GM18498 (cell line): ENCODE data around the gene UBR2.
"Not testable (repeated sequence)": the region's sequence is repeated elsewhere in the genome, so short reads cannot be mapped to it uniquely, and the experiment has no call there.

Experiments
- ATAC-seq: cut with Tn5 transposase; IDR thresholded peaks from one replicate; pipeline ENCODE4 v1.9.1; 2021; ENCODE audit warnings: mild to moderate bottlenecking, moderate library complexity; ENCODE audit not compliant: unreplicated experiment

UBR2 gene

DNA sequence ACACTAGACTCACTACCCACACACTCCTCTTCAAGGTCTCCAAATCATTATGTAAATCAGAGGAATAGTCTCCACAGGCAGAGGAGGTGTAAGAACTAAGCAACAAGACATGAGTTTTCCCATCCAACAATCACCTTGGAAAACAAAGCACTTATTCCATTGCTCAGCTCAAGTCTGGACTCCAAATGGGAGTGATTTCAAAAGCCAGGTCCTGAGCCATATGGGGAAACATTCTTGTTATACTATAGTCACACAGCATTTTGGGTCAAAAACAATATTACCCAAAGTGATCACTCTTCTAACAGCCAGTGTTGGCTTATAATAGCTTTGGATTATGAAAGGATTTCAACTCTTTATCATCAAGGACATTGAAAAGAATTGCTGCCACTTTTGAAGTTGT is 162.2 kb downstream of the UBR2 start:
- ATAC-seq = no peak

DNA sequence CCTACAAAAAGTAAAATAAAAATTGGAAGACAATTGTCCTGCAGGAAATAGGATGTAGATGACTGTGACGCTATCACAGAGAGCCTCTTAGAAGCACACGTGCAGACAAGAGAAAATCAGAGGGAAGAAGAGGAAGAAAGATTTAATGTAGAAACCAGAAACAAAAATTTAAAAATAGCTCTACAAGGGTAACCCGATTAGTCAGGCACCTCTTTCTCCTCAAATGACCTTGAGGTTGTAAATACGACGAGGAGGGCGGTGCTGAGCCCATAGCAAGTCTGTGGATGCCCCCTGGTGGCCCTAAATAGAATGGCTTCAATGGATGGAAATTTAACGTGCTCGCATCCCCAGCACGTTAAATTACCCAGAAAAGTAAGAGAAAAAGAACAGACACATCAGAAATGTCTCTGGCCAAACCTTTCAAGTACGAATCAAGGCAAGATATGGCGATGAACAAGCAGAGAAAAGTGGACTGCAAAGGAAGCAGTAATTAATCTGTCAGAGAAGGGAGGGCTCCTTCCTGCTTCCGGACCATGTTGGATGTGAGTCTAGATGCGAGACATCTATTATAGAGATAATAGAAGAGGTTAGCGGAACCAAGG is 162.8 kb downstream of the UBR2 start:
- ATAC-seq = peak; percentile 78

DNA sequence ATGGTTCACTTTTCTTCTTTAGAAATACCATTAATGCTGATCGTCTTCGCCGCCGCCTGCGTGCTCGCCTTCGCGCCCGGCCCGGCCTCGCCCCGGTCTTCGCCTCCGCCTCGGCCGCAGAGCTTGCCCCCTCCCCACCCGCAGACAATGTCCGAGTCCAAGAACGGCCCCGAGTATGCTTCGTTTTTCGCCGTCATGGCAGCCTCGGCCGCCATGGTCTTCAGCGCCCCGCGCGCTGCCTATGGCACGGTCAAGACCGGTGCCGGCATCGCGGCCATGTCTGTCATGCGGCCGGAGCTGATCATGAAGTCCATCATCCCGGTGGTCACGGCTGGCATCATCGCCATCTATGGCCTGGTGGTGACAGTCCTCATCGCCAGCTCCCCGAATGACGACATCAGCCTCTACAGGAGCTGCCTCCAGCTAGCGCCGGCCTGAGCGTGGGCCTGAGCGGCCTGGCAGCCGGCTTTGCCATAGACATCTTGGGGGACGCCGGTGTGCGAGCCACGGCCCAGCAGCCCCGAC is 163.3 kb downstream of the UBR2 start:
- peak; percentile 25 for ATAC-seq

DNA sequence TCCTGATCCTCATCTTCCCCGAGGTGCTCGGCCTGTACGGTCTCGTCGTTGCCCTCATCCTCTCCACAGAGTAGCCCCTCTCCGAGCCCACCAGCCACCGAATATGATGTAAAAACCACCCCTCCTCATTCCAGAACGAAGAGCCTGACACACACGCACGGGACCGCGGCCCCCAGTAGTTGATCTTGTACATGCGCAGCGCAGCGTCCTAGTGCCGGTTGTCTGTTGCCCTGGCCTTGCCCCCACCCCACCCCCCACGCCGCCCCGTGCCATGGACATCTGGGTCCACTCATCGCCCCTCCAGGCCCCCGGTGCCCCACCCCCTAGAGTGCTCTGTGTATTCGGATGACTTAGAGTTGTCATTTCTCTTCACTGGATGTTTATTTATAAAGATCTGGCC is 163.8 kb downstream of the UBR2 start:
- ATAC-seq = no peak

DNA sequence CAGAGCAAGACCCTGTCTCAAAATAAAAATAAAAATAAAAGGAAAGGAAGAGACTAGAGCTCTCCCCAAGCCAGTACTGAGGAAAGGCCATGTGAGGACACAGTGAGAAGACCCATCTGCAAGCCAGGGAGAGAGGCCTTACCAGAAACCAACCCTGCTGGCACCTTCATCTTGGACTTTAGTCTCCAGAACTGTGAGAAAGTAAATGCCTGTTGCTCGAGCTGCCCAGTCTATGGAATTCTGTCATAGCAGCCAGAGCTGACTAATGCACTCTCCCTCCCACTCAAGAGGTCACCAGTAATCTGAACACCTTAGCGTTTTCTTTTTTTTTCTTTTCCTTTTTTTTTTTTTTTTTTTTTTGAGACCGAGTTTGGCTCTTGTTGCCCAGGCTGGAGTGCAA is 165.9 kb downstream of the UBR2 start:
- ATAC-seq = no peak

DNA sequence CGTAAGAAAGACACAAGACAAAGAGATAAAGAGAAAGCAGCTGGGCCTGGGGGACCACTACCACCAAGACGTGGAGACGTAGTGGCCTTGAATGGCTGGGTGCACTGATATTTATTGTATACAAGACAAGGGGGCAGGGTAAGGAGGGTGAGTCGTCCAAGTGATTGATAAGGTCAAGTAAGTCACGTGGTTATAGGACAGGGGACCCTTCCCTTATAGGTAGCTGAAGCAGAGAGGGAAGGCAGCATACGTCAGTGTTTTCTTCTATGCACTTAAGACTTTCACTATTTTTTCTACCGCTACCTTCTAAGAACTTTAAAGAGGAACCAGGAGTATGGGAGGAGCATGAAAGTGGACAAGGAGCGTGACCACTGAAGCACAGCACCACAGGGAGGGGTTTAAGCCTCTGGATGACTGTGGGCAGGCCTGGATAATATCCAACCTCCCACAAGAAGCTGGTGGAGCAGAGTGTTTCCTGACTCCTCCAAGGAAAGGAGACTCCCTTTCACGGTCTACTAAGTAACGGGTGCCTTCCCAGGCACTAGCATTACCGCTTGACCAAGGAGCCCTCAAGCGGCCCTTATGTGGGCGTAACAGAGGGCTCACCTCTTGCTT is 170.1 kb downstream of the UBR2 start:
- ATAC-seq = not testable (repeated sequence)

DNA sequence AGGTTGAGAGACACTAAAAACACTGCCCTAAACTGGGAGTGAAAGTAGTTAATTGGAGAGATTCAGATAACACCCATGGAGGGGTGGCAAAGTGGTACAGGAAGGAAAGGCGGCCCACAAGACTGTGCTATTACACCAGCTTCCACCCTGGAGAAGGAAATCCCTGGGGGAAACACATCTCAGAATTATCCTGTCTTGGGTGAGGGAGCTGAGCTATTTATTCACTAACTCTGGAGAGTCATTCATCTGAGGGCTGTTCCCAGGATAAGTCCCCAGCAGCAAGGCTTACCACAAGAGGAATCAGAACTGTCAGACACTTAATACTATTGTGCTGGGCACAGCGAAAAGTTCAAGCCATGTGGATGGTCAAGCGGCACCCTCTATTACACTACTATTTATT is 172.1 kb downstream of the UBR2 start:
- no peak for ATAC-seq

DNA sequence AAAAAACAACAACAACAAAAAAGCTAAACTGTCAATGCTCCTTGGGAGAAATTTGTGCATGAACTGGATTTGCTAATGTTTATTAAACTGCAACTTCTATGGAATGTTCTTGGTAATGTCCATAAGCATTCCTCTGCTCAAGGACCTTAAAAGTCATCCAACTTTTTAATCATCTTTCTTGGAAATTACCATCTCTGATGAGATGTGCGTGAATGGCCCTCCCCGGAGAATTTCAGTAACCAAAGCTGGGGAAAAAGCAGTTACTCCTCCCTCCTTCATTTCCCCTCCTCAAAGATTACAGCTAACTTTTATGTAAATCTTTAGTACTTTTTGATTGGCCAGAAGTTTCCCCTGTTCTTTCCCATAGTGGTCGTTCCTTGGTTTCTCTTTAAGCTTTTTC is 176.9 kb downstream of the UBR2 start:
- no peak for ATAC-seq

DNA sequence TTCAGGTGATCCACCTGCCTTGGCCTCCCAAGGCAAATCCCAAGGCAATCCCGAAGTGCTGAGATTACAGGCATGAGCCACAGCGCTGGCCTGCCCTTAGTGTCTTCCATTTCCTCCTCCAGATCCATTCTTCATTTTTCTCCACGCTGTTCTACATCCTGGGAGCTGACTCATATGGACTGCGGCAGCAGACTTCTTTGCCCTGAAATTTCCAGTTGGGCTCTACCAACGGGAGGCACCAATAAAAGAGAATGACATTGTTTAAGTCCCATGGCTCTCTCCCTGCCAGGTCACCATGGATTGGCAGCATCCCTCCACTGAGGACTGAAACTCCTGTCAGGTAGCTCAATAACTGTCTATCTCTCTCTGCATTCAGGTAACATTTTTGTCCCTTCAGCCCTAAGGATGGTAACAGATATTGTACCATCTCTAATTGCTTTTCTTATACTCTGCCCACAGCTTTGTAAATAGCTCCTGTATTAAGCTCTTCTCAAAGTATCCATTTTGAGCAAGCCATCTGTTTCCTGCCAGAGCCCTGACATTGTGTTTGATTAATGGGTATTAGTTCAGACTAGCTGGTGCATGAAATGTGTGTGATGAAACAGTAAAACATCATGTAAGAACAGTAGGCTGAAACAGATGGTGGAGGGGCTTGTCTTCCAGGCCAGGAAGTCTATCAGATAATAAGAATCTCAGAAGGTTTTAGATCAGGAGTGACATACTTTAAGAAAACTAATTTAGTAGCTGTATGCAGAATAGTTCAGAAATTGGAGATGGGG is 178.5 kb downstream of the UBR2 start:
- no peak for ATAC-seq
